Dedifferentiated amniotic fluid mesenchymal stem cell (primary cell): ENCODE measurements around the gene RETREG2.
A peak's percentile ranks its signal among the peaks of the same experiment; 100 is the strongest.

Experiments
- DNase-seq: peaks from one replicate; pipeline ENCODE4 v3.0.0-alpha.2; 2016; ENCODE audit errors: extremely low spot score

RETREG2 gene

GRCh38 chr2:219177552-219178376 is at the start of gene RETREG2:
RETREG2 (plus strand) TSS chr2:219178275; CDS start chr2:219178353, 78 bp downstream.
- peak; percentile 85 for DNase-seq

- no peak for DNase-seq
Observed at GRCh38 chr2:219128396-219128795, 49.7 kb upstream of the RETREG2 start.

GRCh38 chr2:219129589-219129988 is 48.5 kb upstream of the RETREG2 start:
- no peak for DNase-seq

GRCh38 chr2:219131327-219131726 is 46.7 kb upstream of the RETREG2 start:
- DNase-seq, result no peak

- no peak for DNase-seq
Observed at GRCh38 chr2:219131744-219132143, 46.3 kb upstream of the RETREG2 start.

GRCh38 chr2:219133976-219134375 is 44.1 kb upstream of the RETREG2 start:
- no peak for DNase-seq

GRCh38 chr2:219140722-219141121 is 37.4 kb upstream of the RETREG2 start:
- DNase-seq, result no peak

- peak; percentile 95 for DNase-seq
Observed at GRCh38 chr2:219142329-219142728, 35.7 kb upstream of the RETREG2 start.

- DNase-seq, result peak; percentile 21
Observed at GRCh38 chr2:219149667-219150066, 28.4 kb upstream of the RETREG2 start.

- peak; percentile 80 for DNase-seq
Observed at GRCh38 chr2:219155054-219155644, 22.9 kb upstream of the RETREG2 start.

- DNase-seq, result no peak
Observed at GRCh38 chr2:219157396-219157795, 20.7 kb upstream of the RETREG2 start.

- no peak for DNase-seq
Observed at GRCh38 chr2:219158025-219158424, 20.1 kb upstream of the RETREG2 start.

- DNase-seq, result no peak
Observed at GRCh38 chr2:219158586-219158985, 19.5 kb upstream of the RETREG2 start.

- no peak for DNase-seq
Observed at GRCh38 chr2:219159771-219160185, 18.3 kb upstream of the RETREG2 start.

GRCh38 chr2:219160186-219161017 is 17.7 kb upstream of the RETREG2 start, which contains the start of gene NHEJ1:
NHEJ1 (minus strand) TSS chr2:219160815; CDS start chr2:219158362, 2,453 bp downstream.
- DNase-seq, result peak; percentile 93

- DNase-seq, result no peak
Observed at GRCh38 chr2:219161097-219161496, 17.0 kb upstream of the RETREG2 start.

GRCh38 chr2:219163156-219163555 is 14.9 kb upstream of the RETREG2 start:
- no peak for DNase-seq

- DNase-seq, result no peak
Observed at GRCh38 chr2:219165058-219165911, 12.8 kb upstream of the RETREG2 start.

- DNase-seq, result no peak
Observed at GRCh38 chr2:219167997-219168396, 10.1 kb upstream of the RETREG2 start.

- no peak for DNase-seq
Observed at GRCh38 chr2:219168526-219168925, 9.5 kb upstream of the RETREG2 start.

GRCh38 chr2:219168932-219169331 is 9.1 kb upstream of the RETREG2 start:
- no peak for DNase-seq
